Mammary microvascular endothelial cell (primary cell): ENCODE data around the gene ERP27. TPM values are rescaled to one million over a fixed set of nuclear protein-coding genes. Genes with fewer than 3 reads are reported as not detected.

Source experiments
- total RNA-seq: library from RNA; depleted of rRNA; stranded (reverse); fragments of >200 nt; gene quantifications from 2 replicates; pipeline ENCODE4 v1.2.3, GENCODE V29; 2015

The ERP27 gene
- 0.73 and 2.1 TPM in 2 replicates for total RNA-seq

DNA sequence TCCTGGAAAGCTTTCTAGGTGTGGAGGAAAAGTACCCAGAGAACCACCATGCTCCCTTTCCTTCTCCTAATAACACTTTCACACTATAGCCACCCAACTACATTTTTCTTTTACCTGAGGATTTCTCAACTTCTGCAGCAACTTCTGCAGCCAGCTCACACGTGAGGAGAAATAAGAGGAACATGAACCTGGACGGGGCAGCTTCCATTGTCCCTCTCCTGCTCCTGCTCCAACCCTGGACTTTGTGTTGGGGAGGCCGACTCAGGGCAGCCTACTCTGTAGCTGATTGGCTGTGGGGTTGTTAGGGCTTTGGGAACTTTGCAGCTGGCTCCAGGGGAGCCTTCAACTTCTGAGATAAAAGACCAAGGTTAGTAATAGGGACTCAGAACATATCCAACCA, at the start of gene ERP27:
TSS of gene ERP27 (minus strand) at position 237 of the 400 bp plus-strand sequence. CDS start at position 208, 29 bp downstream.

DNA sequence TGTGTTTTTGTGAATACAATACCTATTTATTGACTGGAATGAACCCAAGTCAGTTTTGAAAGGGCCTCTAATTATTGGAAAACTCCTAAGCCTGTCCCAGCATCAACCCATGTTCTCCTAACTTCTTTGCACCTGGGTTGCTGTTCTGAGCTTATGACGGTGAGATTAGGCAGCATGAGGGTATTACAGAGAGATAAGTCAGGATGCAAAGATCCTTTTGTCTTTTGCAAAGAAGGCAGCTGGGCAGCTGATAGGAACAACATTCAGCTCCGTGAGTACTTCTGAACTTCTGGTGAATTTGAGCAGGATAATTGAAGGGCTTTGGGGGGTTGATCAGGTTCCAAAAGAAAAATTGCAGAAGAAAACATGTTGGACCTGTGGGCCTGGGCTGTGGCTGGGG, 34.5 kb upstream of the ERP27 start, which contains the start of gene PDE6H:
TSS of gene PDE6H (plus strand) at position 227 of the 400 bp plus-strand sequence. CDS start 4,971 bp downstream, outside the sequence.

DNA sequence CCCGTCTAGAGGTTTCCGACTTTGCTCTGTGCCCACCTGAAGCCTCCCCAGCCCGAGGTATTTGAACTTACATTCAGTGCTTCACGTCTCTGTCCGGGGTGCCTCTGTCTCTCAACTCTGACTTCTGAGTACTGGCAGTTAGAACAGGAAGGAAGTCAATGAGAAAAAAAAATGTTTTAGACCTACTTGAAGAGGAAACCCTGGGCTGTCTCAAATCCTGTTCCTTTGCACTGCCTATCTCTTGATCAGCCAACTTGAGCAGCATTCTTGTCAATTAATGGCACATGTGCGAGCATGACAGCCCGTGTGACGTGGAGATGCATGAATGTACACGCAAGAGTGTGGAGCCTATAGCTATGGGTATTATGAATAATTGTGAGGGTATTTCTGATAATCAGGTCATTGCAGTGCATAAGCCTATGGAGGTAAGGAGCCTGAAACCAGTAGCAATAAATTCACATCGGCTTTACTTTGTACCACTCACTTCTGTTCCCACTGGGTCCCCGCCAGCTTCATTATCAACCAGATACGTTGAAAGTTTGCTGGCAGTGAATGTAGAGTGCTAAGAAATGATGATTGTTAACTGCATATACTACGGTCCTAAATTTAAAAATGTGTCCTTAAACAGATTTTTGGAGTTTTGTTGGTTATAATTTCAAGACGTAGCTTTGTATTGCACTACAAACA, 23.3 kb upstream of the ERP27 start, which contains the start of gene ARHGDIB:
TSS of gene ARHGDIB (minus strand) at position 136 of the 687 bp plus-strand sequence. CDS start 10,889 bp downstream, outside the sequence.

DNA sequence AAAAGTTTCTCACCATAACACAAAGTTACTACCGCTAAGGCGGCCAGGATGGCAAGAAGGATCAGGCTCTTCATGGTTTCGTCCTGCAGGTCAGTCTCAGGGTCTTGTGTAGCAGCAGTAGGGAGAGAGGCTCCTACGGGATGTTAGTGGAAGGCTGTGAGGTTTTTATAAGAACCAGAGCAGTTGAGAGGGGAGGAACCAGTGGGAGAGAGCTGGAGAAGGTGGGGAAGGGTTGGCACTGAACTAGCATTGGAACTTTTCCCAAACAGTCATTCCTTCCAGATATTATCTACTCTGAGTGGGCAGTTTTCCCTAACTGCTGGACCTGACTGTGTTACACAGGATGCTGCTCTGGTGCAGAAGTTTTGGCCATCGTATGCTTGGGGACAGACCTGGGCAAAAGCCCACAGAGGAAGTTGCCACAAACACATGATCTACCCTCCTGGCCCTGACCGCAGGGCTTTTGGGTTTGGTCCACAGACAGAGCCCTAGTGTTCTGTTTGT, 52.6 kb downstream of the ERP27 start, which contains the start of gene MGP:
TSS of gene MGP (minus strand) at position 137 of the 504 bp plus-strand sequence. CDS start at position 74, 63 bp downstream.

Other genes with a start within 250 kb of the ERP27 start
- not detected in 2 replicates for gene GUCY2C, start 241.9 kb downstream of the ERP27 start, total RNA-seq
- gene WBP11, start 135.1 kb downstream of the ERP27 start, total RNA-seq, result 23.3 and 24.5 TPM in 2 replicates
- 0.74 and 1.1 TPM in 2 replicates for gene C12orf60, start 134.9 kb downstream of the ERP27 start, total RNA-seq
- gene SMCO3, start 124.4 kb downstream of the ERP27 start, total RNA-seq, result 0.20 TPM in 1 of 2 replicates, not detected in the other
- 2.7 and 4.7 TPM in 2 replicates for gene ART4, start 95.0 kb downstream of the ERP27 start, total RNA-seq
- 29.6 and 38.0 TPM in 2 replicates for gene MGP, start 52.7 kb downstream of the ERP27 start, total RNA-seq
- 678 and 775 TPM in 2 replicates for gene ARHGDIB, start 23.1 kb upstream of the ERP27 start, total RNA-seq
- not detected in 2 replicates for gene PDE6H, start 34.5 kb upstream of the ERP27 start, total RNA-seq